H9 (cell line): ENCODE measurements around the gene UPK1A. TPM values are rescaled to one million over a fixed set of nuclear protein-coding genes. Genes with fewer than 3 reads are reported as not detected.

ENCODE experiments used
- DNase-seq: peaks from one replicate; pipeline ENCODE4 v3.0.0-alpha.2; 2017
- H2AFZ ChIP-seq: one replicate; pipeline ENCODE4 v1.6.1; 2013; ENCODE audit warnings: mild to moderate bottlenecking, low read length, control low read depth, moderate library complexity
- H2AK5ac ChIP-seq: 2 replicates; pipeline ENCODE4 v1.6.1; 2013; ENCODE audit warnings: low read length, control low read depth, mixed read lengths; ENCODE audit not compliant: insufficient read length
- H2BK120ac ChIP-seq: one replicate; pipeline ENCODE4 v1.6.1; 2013; ENCODE audit warnings: low read depth, mild to moderate bottlenecking, low read length, control low read depth, inconsistent platforms; ENCODE audit not compliant: poor library complexity, severe bottlenecking
- H2BK12ac ChIP-seq: 2 replicates; pipeline ENCODE4 v1.6.1; 2013; ENCODE audit warnings: low read length, control low read depth, mixed read lengths, low read depth; ENCODE audit not compliant: insufficient read length
- H2BK15ac ChIP-seq: 2 replicates; pipeline ENCODE4 v1.6.1; 2013; ENCODE audit warnings: low read depth, low read length, control low read depth
- H2BK20ac ChIP-seq: one replicate; pipeline ENCODE4 v1.6.1; 2013; ENCODE audit warnings: low read depth, mild to moderate bottlenecking, low read length, control low read depth, inconsistent platforms; ENCODE audit not compliant: poor library complexity, severe bottlenecking
- H2BK5ac ChIP-seq: 2 replicates; pipeline ENCODE4 v1.6.1; 2013; ENCODE audit warnings: low read length, control low read depth, mixed read lengths; ENCODE audit not compliant: insufficient read length
- H3K14ac ChIP-seq: 2 replicates; pipeline ENCODE4 v1.6.1; 2013; ENCODE audit warnings: low read length, control low read depth; ENCODE audit not compliant: insufficient read depth
- H3K18ac ChIP-seq: 2 replicates; pipeline ENCODE4 v1.6.1; 2013; ENCODE audit warnings: low read depth, mild to moderate bottlenecking, mixed read lengths, low read length, control low read depth; ENCODE audit not compliant: insufficient read length
- H3K23ac ChIP-seq: 2 replicates; pipeline ENCODE4 v1.6.1; 2013; ENCODE audit warnings: low read length, control low read depth, mixed read lengths, low read depth; ENCODE audit not compliant: insufficient read length
- H3K23me2 ChIP-seq: 2 replicates; pipeline ENCODE4 v1.6.1; 2013; ENCODE audit warnings: low read depth, mild to moderate bottlenecking, mixed read lengths, low read length, control low read depth; ENCODE audit not compliant: insufficient read length, poor library complexity, severe bottlenecking
- H3K27ac ChIP-seq: 2 replicates; pipeline ENCODE4 v1.5.1; 2013; ENCODE audit warnings: low read length, control low read depth, mixed read lengths, low read depth; ENCODE audit not compliant: insufficient read length
- H3K27me3 ChIP-seq: 2 replicates; pipeline ENCODE4 v1.6.1; 2013; ENCODE audit warnings: low read length, control low read depth, inconsistent platforms; ENCODE audit not compliant: insufficient read depth
- H3K4ac ChIP-seq: 2 replicates; pipeline ENCODE4 v1.6.1; 2013; ENCODE audit warnings: low read depth, mild to moderate bottlenecking, control low read depth, inconsistent platforms, low read length, moderate library complexity
- H3K4me1 ChIP-seq: 2 replicates; pipeline ENCODE4 v1.6.1; 2013; ENCODE audit warnings: low read length, control low read depth, inconsistent platforms; ENCODE audit not compliant: insufficient read depth
- H3K4me2 ChIP-seq: 2 replicates; pipeline ENCODE4 v1.6.1; 2013; ENCODE audit warnings: low read length, control low read depth, mixed read lengths; ENCODE audit not compliant: insufficient read length, insufficient read depth
- H3K56ac ChIP-seq: 2 replicates; pipeline ENCODE4 v1.6.1; 2013; ENCODE audit warnings: low read depth, mild to moderate bottlenecking, mixed read lengths, low read length, control low read depth; ENCODE audit not compliant: insufficient read length
- H3K79me1 ChIP-seq: 2 replicates; pipeline ENCODE4 v1.6.1; 2013; ENCODE audit warnings: low read depth, mild to moderate bottlenecking, moderate library complexity, low read length, control low read depth, inconsistent platforms; ENCODE audit not compliant: insufficient read depth, poor library complexity, severe bottlenecking
- H3K79me2 ChIP-seq: 2 replicates; pipeline ENCODE4 v1.6.1; 2013; ENCODE audit warnings: low read length, control low read depth, inconsistent platforms; ENCODE audit not compliant: insufficient read depth
- H3K9ac ChIP-seq: 2 replicates; pipeline ENCODE4 v1.6.1; 2013; ENCODE audit warnings: low read length, control low read depth, mixed read lengths; ENCODE audit not compliant: insufficient read length; ENCODE audit errors: extremely low read depth
- H3K9me3 ChIP-seq: one replicate; pipeline ENCODE4 v1.6.1; 2013; ENCODE audit warnings: low read depth, low read length, inconsistent platforms; ENCODE audit not compliant: control insufficient read depth
- H3T11ph ChIP-seq: one replicate; pipeline ENCODE4 v1.6.1; 2013; ENCODE audit warnings: mild to moderate bottlenecking, low read length, control low read depth, inconsistent platforms
- H4K20me1 ChIP-seq: one replicate; pipeline ENCODE4 v1.6.1; 2013; ENCODE audit not compliant: control insufficient read depth, insufficient read length, insufficient read depth
- H4K5ac ChIP-seq: 2 replicates; pipeline ENCODE4 v1.6.1; 2013; ENCODE audit warnings: low read depth, mild to moderate bottlenecking, mixed read lengths, low read length, control low read depth; ENCODE audit not compliant: insufficient read length
- H4K8ac ChIP-seq: replicated peaks from 2 replicates; pipeline ENCODE4 v1.6.1; 2013; ENCODE audit warnings: low read length, control low read depth, mixed read lengths, low read depth; ENCODE audit not compliant: insufficient read length
- H4K91ac ChIP-seq: 2 replicates; pipeline ENCODE4 v1.6.1; 2013; ENCODE audit warnings: low read depth, mild to moderate bottlenecking, moderate library complexity, mixed read lengths, low read length, control low read depth; ENCODE audit not compliant: insufficient read length
- H3K27ac Mint-ChIP-seq, 3 experiments: 2 replicates in 2 of 3; 3 replicates in 1 of 3; pipeline ENCODE4 v1.8.0; 2020 to 2021; ENCODE audit warnings: mixed read lengths in 3 of 3, mild to moderate bottlenecking in 1 of 3, moderate library complexity in 1 of 3
- H3K27me3 Mint-ChIP-seq: 2 replicates; pipeline ENCODE4 v1.8.0; 2021; ENCODE audit warnings: low read depth, mild to moderate bottlenecking, moderate library complexity, mixed read lengths
- H3K36me3 Mint-ChIP-seq, 3 experiments: 2 replicates in 2 of 3; 3 replicates in 1 of 3; pipeline ENCODE4 v1.8.0; 2020 to 2021; ENCODE audit warnings: low read depth in 3 of 3, mixed read lengths in 3 of 3; ENCODE audit not compliant: insufficient read depth in 1 of 3
- H3K4me1 Mint-ChIP-seq, 2 experiments: 2 replicates each; pipeline ENCODE4 v1.8.0; 2020; ENCODE audit warnings: mixed read lengths in 2 of 2
- H3K4me3 Mint-ChIP-seq, 2 experiments: 2 replicates in 1 of 2; 3 replicates in 1 of 2; pipeline ENCODE4 v1.8.0; 2020 to 2021; ENCODE audit warnings: mild to moderate bottlenecking in 2 of 2, mixed read lengths in 2 of 2, moderate library complexity in 1 of 2
- H3K9me3 Mint-ChIP-seq, 2 experiments: 2 replicates in 1 of 2; 3 replicates in 1 of 2; pipeline ENCODE4 v1.8.0; 2020; ENCODE audit warnings: mild to moderate bottlenecking in 2 of 2, mixed read lengths in 2 of 2, moderate library complexity in 1 of 2
- WGBS: extraction: QIAGEN DNeasy Blood & Tissue Kit; methylation state at CpG from one replicate; pipeline ENCODE4 v1.1.7; 2013; ENCODE audit warnings: missing lambda C conversion rate, low lambda C conversion rate, mixed read lengths; ENCODE audit not compliant: insufficient read length; ENCODE audit errors: extremely low coverage; 5-methylcytosine and 5-hydroxymethylcytosine counted together
- total RNA-seq: library from RNA; stranded (reverse); gene quantifications from 2 replicates; pipeline ENCODE4 v1.2.1, GENCODE V29; 2021
- TF ChIP-seq, protein P1 (sequence below): fragments of 200-600 bp; sonication (generic); conservative IDR thresholded peaks from 3 replicates; pipeline ENCODE4 v1.8.0; 2021; ENCODE audit warnings: antibody characterized with exemption, mild to moderate bottlenecking

The UPK1A gene
- total RNA-seq, 1 experiment from 2014 or later = 4.3 TPM

- H2AFZ ChIP-seq = no peak overlapping the region
- no peaks in the 10 kb centered on the region; a peak in 2 of 5 replicates for H3K9me3 Mint-ChIP-seq
- H2BK12ac ChIP-seq = no peak overlapping the region
- H3K18ac ChIP-seq = peak overlapping the region; percentile 92
- peak overlapping the region; percentile 66 to 91 for H3K4me3 Mint-ChIP-seq
- H3K56ac ChIP-seq = no peak overlapping the region
- H3K4me1 ChIP-seq = peaks cover 10% of the 10 kb centered on the region; the same call in 1 of the 2 replicates
- H4K91ac ChIP-seq = no peak overlapping the region
- H2BK5ac ChIP-seq = no peak overlapping the region
- no peak overlapping the region for H3T11ph ChIP-seq
- no peaks in the 10 kb centered on the region for H3K9me3 ChIP-seq
- H3K23ac ChIP-seq = no peak overlapping the region
- no peaks in the 10 kb centered on the region for H3K36me3 Mint-ChIP-seq
- no peak overlapping the region for H4K5ac ChIP-seq
- no peak overlapping the region for H2BK15ac ChIP-seq
- H2BK120ac ChIP-seq = no peak overlapping the region
- no peak overlapping the region for H3K27ac ChIP-seq
- H3K79me1 ChIP-seq = no peaks in the 10 kb centered on the region
- no peak overlapping the region for H3K4ac ChIP-seq
- no peaks in the 10 kb centered on the region for H4K20me1 ChIP-seq
- H3K14ac ChIP-seq = peak overlapping the region; percentile 92; the same call in 1 of the 2 replicates
- peaks cover 15% of the 10 kb centered on the region for H3K23me2 ChIP-seq
- no CpG with 5 or more reads among the region's 69 CpGs for WGBS
- DNase-seq = peak; percentile 94
- H3K4me1 Mint-ChIP-seq = peaks cover 34 to 42% of the 10 kb centered on the region in 2 experiments
- peak overlapping the region; percentile 16 for H3K9ac ChIP-seq
- no peaks in the 10 kb centered on the region; the same call in 1 of the 2 replicates for H3K27me3 ChIP-seq
- H3K27me3 Mint-ChIP-seq = peaks cover 24% of the 10 kb centered on the region
- H3K79me2 ChIP-seq = no peaks in the 10 kb centered on the region; the same call in 1 of the 2 replicates
- no peak overlapping the region for H3K27ac Mint-ChIP-seq
- H2AK5ac ChIP-seq = no peak overlapping the region
- H3K4me2 ChIP-seq = peak overlapping the region; percentile 82
- TF ChIP-seq, protein P1, sequence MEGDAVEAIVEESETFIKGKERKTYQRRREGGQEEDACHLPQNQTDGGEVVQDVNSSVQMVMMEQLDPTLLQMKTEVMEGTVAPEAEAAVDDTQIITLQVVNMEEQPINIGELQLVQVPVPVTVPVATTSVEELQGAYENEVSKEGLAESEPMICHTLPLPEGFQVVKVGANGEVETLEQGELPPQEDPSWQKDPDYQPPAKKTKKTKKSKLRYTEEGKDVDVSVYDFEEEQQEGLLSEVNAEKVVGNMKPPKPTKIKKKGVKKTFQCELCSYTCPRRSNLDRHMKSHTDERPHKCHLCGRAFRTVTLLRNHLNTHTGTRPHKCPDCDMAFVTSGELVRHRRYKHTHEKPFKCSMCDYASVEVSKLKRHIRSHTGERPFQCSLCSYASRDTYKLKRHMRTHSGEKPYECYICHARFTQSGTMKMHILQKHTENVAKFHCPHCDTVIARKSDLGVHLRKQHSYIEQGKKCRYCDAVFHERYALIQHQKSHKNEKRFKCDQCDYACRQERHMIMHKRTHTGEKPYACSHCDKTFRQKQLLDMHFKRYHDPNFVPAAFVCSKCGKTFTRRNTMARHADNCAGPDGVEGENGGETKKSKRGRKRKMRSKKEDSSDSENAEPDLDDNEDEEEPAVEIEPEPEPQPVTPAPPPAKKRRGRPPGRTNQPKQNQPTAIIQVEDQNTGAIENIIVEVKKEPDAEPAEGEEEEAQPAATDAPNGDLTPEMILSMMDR = no peak
- no peak overlapping the region for H4K8ac ChIP-seq
- H2BK20ac ChIP-seq = no peak overlapping the region
These were observed 22.8 kb upstream of the UPK1A start for GRCh38 chr19:35643255-35644205.
